Activated CD8-positive, alpha-beta T cell treated with anti-CD3 and anti-CD28 coated beads, Interleukin-2, amount 10 ng/mL, durations not matched to agents 7 days and 5 days (primary cell): ENCODE data around the gene TMEM184B. TPM values are rescaled to one million over a fixed set of nuclear protein-coding genes. Genes with fewer than 3 reads are reported as not detected.

Source experiments
- ATAC-seq: fragments of 150-1000 bp; cut with Tn5 transposase; one replicate; pipeline ENCODE4 v1.10.0; 2021; ENCODE audit warnings: moderate library complexity
- CTCF ChIA-PET: fragments of 350-600 bp; sonication (Branson Sonifier 250); formaldehyde crosslinking; loops from one replicate; lab custom pipeline; 2021; ENCODE audit warnings: antibody characterized with exemption; lab: Charles Lee
- POLR2A ChIA-PET: fragments of 350-600 bp; sonication (Branson Sonifier 250); formaldehyde crosslinking; loops from one replicate; lab custom pipeline; 2021; ENCODE audit warnings: antibody characterized with exemption; lab: Charles Lee
- DNase-seq: peaks from one replicate; pipeline ENCODE4 v3.0.0-alpha.2; 2020
- H3K27ac Mint-ChIP-seq: one replicate; pipeline ENCODE4 v1.8.0; 2021; ENCODE audit warnings: mild to moderate bottlenecking, mixed read lengths
- H3K27me3 Mint-ChIP-seq: one replicate; pipeline ENCODE4 v1.8.0; 2021; ENCODE audit warnings: low read depth, mixed read lengths
- H3K36me3 Mint-ChIP-seq: one replicate; pipeline ENCODE4 v1.8.0; 2021; ENCODE audit warnings: low read depth, mixed read lengths
- H3K4me1 Mint-ChIP-seq: one replicate; pipeline ENCODE4 v1.8.0; 2021; ENCODE audit warnings: low read depth, mixed read lengths
- H3K4me3 Mint-ChIP-seq: one replicate; pipeline ENCODE4 v1.8.0; 2021; ENCODE audit warnings: mild to moderate bottlenecking, mixed read lengths
- H3K9me3 Mint-ChIP-seq: one replicate; pipeline ENCODE4 v1.8.0; 2022; ENCODE audit warnings: mixed read lengths; ENCODE audit not compliant: insufficient read depth
- total RNA-seq, 2 experiments: library from RNA; stranded (reverse); gene quantifications; one replicate each; pipeline ENCODE4 v1.2.3, GENCODE V29; 2021

Gene TMEM184B
- total RNA-seq, 2 experiments from 2014 or later: 30.8 to 31.4 TPM

DNA sequence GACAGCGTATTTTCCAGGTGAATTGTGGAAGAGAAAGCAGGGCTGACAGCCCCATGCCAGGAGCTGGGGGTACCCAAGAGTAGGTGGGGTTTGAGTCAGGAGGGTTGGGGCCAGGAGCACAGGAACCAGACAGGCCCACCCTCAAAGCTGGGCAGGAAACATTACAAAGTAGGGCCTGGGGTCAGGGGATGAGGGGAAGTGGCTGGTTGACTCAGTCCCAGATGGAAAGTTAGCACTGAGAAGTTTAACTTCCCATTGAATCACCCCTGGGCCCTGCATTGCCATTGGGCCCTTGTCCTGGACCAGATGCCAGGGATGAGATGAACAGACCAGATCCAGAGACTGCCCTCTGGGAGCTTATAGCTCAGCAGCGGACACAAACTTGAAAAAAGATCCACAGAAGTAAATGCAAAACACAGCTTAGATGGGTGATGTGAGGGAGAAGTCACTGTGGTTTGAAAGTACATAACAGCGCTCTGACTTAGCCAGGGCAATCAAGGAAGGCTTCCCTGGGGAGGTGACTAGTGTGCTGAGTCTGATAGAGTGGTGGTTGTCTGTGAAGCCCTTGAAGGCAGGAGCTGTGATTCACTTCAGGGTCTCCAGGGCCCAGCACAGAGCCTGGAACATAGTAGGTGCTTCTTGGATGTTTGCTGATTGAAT is 68.8 kb downstream of the TMEM184B start:
- CTCF ChIA-PET: interaction anchor here (1.3 to 1.4 kb wide), 2 partner anchors 22 to 152 kb away, joined by 4 to 6 read pairs; partner anchors contain the start of gene PLA2G6
- ATAC-seq (no peak), DNase-seq (no peak)
- Mint-ChIP-seq H3K4me1 (peaks cover 54% of the 10 kb centered on the region), H3K27me3 (no peaks in the 10 kb centered on the region), H3K4me3 (peak overlapping the region; percentile 83), H3K36me3 (peaks cover 3% of the 10 kb centered on the region), H3K27ac (peak overlapping the region; percentile 68), H3K9me3 (no peaks in the 10 kb centered on the region)
- POLR2A ChIA-PET: interaction anchor here (0.6 to 2.2 kb wide), 5 partner anchors 22 to 61 kb away, joined by 3 to 9 read pairs (median 4); partner anchors contain the start of gene PLA2G6

DNA sequence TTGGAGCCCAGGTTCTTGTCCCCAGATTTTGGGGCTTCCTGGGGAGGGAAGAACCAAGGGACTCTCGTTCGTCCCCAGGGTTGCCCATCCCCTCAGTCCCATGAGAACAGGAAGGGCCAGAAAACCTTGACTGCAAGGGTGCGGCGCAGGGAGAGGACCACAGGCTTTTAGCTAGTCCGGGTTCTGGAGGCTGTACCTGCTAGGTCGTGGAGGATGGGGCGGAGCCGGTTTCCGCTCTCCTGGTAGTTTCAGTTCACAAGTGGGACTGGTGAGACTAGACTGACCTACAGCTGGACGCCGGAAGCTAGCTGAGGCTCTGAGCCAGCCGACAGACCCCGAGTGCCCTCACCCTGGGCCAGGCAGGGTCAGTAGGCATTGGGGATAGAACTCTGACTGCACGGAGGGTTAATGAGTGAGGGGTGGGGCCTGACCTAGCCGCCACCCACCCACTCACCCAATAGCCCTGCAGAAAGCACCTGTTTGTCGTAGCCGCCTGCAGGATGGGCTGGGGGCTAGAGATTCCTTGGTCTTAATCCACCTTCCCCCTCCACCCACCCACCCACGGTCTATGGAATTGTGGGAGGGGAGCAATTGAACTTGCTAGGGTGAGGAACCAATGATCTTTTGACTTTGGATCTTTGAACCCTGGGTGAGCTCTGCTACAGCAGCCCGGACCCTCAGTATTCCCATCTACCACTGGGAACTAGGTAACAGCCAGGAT is 69.6 kb downstream of the TMEM184B start:
- Mint-ChIP-seq H3K36me3 (peaks cover 3% of the 10 kb centered on the region), H3K9me3 (no peaks in the 10 kb centered on the region), H3K27ac (peak overlapping the region; percentile 77), H3K4me3 (peak overlapping the region; percentile 83), H3K27me3 (no peaks in the 10 kb centered on the region), H3K4me1 (peaks cover 54% of the 10 kb centered on the region)
- POLR2A ChIA-PET: interaction anchor here (0.6 to 2.2 kb wide), 4 partner anchors 22 to 60 kb away, joined by 3 to 9 read pairs (median 4); partner anchors contain the start of gene PLA2G6
- ATAC-seq: peak; percentile 38
- peak; percentile 67 for DNase-seq
- CTCF ChIA-PET: interaction anchor here (1.0 to 1.6 kb wide), 4 partner anchors 11 to 151 kb away, joined by 3 to 6 read pairs (median 4); partner anchors contain the start of gene PLA2G6

- CTCF ChIA-PET: interaction anchor here (1.0 to 2.7 kb wide), 4 partner anchors 12 to 88 kb away, joined by 3 to 10 read pairs (median 6); partner anchors contain the start of gene PLA2G6
- ATAC-seq (peak; percentile 37), DNase-seq (peak; percentile 72)
- Mint-ChIP-seq H3K9me3 (no peaks in the 10 kb centered on the region), H3K27ac (peak overlapping the region; percentile 77), H3K27me3 (no peaks in the 10 kb centered on the region), H3K36me3 (peaks cover 3% of the 10 kb centered on the region), H3K4me3 (peak overlapping the region; percentile 83), H3K4me1 (peaks cover 54% of the 10 kb centered on the region)
- POLR2A ChIA-PET: interaction anchor here (1.0 to 2.8 kb wide), 5 partner anchors 21 to 455 kb away, joined by 3 to 43 read pairs (median 3); partner anchors contain the start of gene PLA2G6
Observed at GRCh38 chr22:38202437-38203089, 70.2 kb downstream of the TMEM184B start.

GRCh38 chr22:38201711-38202436 is 70.9 kb downstream of the TMEM184B start, which contains the start of gene MAFF:
MAFF (plus strand) TSS chr22:38201994; CDS start chr22:38213854, 11,860 bp downstream.
- CTCF ChIA-PET: interaction anchor here (0.7 to 2.7 kb wide), 8 partner anchors 15 to 87 kb away, joined by 3 to 10 read pairs (median 4); partner anchors contain the start of gene PLA2G6
- peaks cover 54% of the 10 kb centered on the region for H3K4me1 Mint-ChIP-seq

GRCh38 chr22:38201371-38201710 is 71.5 kb downstream of the TMEM184B start:
- DNase-seq (no peak), ATAC-seq (no peak)
- Mint-ChIP-seq H3K27me3 (no peaks in the 10 kb centered on the region), H3K4me3 (peak overlapping the region; percentile 76), H3K9me3 (no peaks in the 10 kb centered on the region), H3K27ac (peak overlapping the region; percentile 96), H3K4me1 (peaks cover 54% of the 10 kb centered on the region), H3K36me3 (peaks cover 3% of the 10 kb centered on the region)
- ChIA-PET CTCF (interaction anchor here (0.7 to 2.7 kb wide), 7 partner anchors 15 to 86 kb away, joined by 3 to 10 read pairs (median 4); partner anchors contain the start of gene PLA2G6), POLR2A (interaction anchor here (0.6 to 2.8 kb wide), 13 partner anchors 10 to 1785 kb away, joined by 3 to 43 read pairs (median 3); partner anchors contain the start of gene PLA2G6)

More at GRCh38 chr22:38201711-38202436, 70.9 kb downstream of the TMEM184B start, which contains the start of gene MAFF:
- Mint-ChIP-seq H3K27ac (peak within 1 kb of the TSS; percentile 96), H3K27me3 (no peaks in the 10 kb centered on the region), H3K36me3 (peaks cover 3% of the 10 kb centered on the region), H3K9me3 (no peaks in the 10 kb centered on the region), H3K4me3 (peak within 1 kb of the TSS; percentile 83)
- DNase-seq: peak; percentile 92
- POLR2A ChIA-PET: interaction anchor here (0.6 to 2.8 kb wide), 11 partner anchors 9 to 455 kb away, joined by 3 to 43 read pairs (median 3); partner anchors contain the start of gene PLA2G6
- peak; percentile 72 for ATAC-seq

- H3K4me1 Mint-ChIP-seq: peaks cover 49% of the 10 kb centered on the region
- no peaks in the 10 kb centered on the region for H3K9me3 Mint-ChIP-seq
- H3K36me3 Mint-ChIP-seq: no peaks in the 10 kb centered on the region
- peak overlapping the region; percentile 96 for H3K27ac Mint-ChIP-seq
- POLR2A ChIA-PET: interaction anchor here (1.7 to 2.8 kb wide), 3 partner anchors 18 to 19 kb away, joined by 5 to 43 read pairs (median 9); partner anchors contain the start of gene PLA2G6
- no peaks in the 10 kb centered on the region for H3K27me3 Mint-ChIP-seq
- no peak for DNase-seq
- no peak for ATAC-seq
- H3K4me3 Mint-ChIP-seq: no peak overlapping the region
- CTCF ChIA-PET: interaction anchor here (1.6 to 2.7 kb wide), 5 partner anchors 13 to 148 kb away, joined by 4 to 10 read pairs (median 6); partner anchors contain the start of gene PLA2G6
Observed at GRCh38 chr22:38199826-38200559, 72.8 kb downstream of the TMEM184B start.

- ChIA-PET CTCF (no interaction called here), POLR2A (no interaction called here)
- Mint-ChIP-seq H3K27me3 (peaks cover 13% of the 10 kb centered on the region), H3K27ac (no peak overlapping the region), H3K4me3 (no peak overlapping the region), H3K4me1 (peaks cover 46% of the 10 kb centered on the region), H3K36me3 (no peaks in the 10 kb centered on the region), H3K9me3 (no peaks in the 10 kb centered on the region)
- ATAC-seq (no peak), DNase-seq (no peak)
Observed at GRCh38 chr22:38196791-38197419, 75.9 kb downstream of the TMEM184B start.

DNA sequence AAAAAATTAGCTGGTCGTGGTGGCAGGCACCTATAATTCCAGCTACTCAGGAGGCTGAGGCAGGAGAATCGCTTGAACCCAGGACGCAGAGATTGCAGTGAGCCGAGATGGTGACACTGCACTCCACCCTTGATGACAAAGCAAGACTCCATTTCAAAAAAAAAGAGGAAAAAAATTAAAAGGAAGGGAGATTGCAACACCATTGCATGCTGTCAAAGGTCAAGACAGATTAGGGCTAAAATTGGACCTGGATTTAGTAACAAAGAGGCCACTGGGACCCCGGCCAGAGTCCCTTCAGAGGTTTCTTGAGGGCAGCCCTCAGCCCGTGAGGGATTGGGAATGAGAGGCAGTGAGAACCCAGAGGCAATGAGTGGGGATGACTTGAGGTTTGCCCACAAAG is 79.2 kb downstream of the TMEM184B start:
- H3K4me1 Mint-ChIP-seq: peaks cover 18% of the 10 kb centered on the region
- no peak overlapping the region for H3K4me3 Mint-ChIP-seq
- ATAC-seq: no peak
- H3K27ac Mint-ChIP-seq: no peak overlapping the region
- POLR2A ChIA-PET: no interaction called here
- H3K9me3 Mint-ChIP-seq: no peaks in the 10 kb centered on the region
- CTCF ChIA-PET: no interaction called here
- peaks cover 16% of the 10 kb centered on the region for H3K27me3 Mint-ChIP-seq
- no peaks in the 10 kb centered on the region for H3K36me3 Mint-ChIP-seq
- no peak for DNase-seq

DNA sequence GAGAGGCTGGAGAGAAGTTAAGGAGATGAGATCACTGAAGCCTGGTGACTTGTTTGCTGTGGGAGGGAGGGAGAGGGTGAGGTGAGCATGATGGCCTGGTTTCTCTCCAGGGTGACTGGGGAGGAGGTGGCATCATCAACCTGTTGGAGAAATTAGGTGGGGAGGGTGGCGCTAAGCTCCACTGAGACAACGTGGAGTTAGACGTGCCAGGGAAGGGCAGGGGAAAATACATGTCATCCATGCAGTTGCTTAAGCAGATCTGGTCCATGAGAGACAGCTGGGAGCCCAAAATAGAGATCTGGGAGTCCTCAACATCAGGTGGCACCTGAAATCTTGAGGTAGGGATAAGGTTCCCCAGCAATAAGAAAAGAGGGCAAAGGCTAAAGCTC is 80.3 kb downstream of the TMEM184B start:
- DNase-seq (no peak), ATAC-seq (no peak)
- ChIA-PET CTCF (interaction anchor here (1.5 kb wide), 1 partner anchor 78 kb away, joined by 3 read pairs; no protein-coding TSS in a partner anchor), POLR2A (interaction anchor here (0.7 kb wide), 1 partner anchor 348 kb away, joined by 3 read pairs; the partner anchor contains the start of gene ANKRD54)
- Mint-ChIP-seq H3K4me1 (peaks cover 17% of the 10 kb centered on the region), H3K36me3 (no peaks in the 10 kb centered on the region), H3K27ac (no peak overlapping the region), H3K27me3 (peaks cover 16% of the 10 kb centered on the region), H3K9me3 (no peaks in the 10 kb centered on the region), H3K4me3 (no peak overlapping the region)
